DND-41 (cell line): ENCODE measurements around the gene JCAD.

Source experiments
- ATAC-seq: fragments of 200-7000 bp; cut with Tn5 transposase; 3 replicates; pipeline ENCODE4 v1.9.1; 2021; ENCODE audit warnings: low read depth; ENCODE audit not compliant: insufficient read depth
- DNase-seq: peaks from one replicate; pipeline ENCODE4 v3.0.0-alpha.2; 2020
- H2AFZ ChIP-seq: 2 replicates; pipeline ENCODE4 v1.6.0; 2012; ENCODE audit warnings: low read depth, low read length
- H3K27ac ChIP-seq: 2 replicates; pipeline ENCODE4 v1.5.1; 2012; ENCODE audit warnings: low read length, inconsistent platforms
- H3K27me3 ChIP-seq: fragments of 200-600 bp; sonication (generic); 2 replicates; pipeline ENCODE4 v1.6.0; 2012; ENCODE audit warnings: low read length, mild to moderate bottlenecking, inconsistent platforms; ENCODE audit not compliant: insufficient read depth, poor library complexity
- H3K36me3 ChIP-seq: 2 replicates; pipeline ENCODE4 v1.5.1; 2012; ENCODE audit warnings: low read length, inconsistent platforms; ENCODE audit not compliant: insufficient read depth
- H3K4me1 ChIP-seq: 2 replicates; pipeline ENCODE4 v1.5.1; 2012; ENCODE audit warnings: mild to moderate bottlenecking, low read length; ENCODE audit not compliant: insufficient read depth
- H3K4me2 ChIP-seq: 2 replicates; pipeline ENCODE4 v1.6.0; 2012; ENCODE audit warnings: mild to moderate bottlenecking, moderate library complexity, low read length, inconsistent platforms; ENCODE audit not compliant: insufficient read depth
- H3K4me3 ChIP-seq, 2 experiments: fragments of 200-600 bp in 1 of 2; shearing (Covaris generic) in 1 of 2; 2 replicates each; pipeline ENCODE4 v1.5.1; 2012 to 2016; ENCODE audit warnings: inconsistent platforms in 2 of 2, low read length in 2 of 2, mild to moderate bottlenecking in 2 of 2, low read depth in 1 of 2, moderate library complexity in 1 of 2
- H3K79me2 ChIP-seq: 2 replicates; pipeline ENCODE4 v1.6.0; 2012; ENCODE audit warnings: low read length, inconsistent platforms; ENCODE audit not compliant: insufficient read depth
- H3K9ac ChIP-seq: 2 replicates; pipeline ENCODE4 v1.6.0; 2012; ENCODE audit warnings: low read depth, mild to moderate bottlenecking, inconsistent platforms, low read length, moderate library complexity
- H3K9me3 ChIP-seq: 2 replicates; pipeline ENCODE4 v1.5.1; 2012; ENCODE audit warnings: low read length, moderate library complexity, mild to moderate bottlenecking, inconsistent platforms; ENCODE audit not compliant: insufficient read depth, severe bottlenecking
- H4K20me1 ChIP-seq: 2 replicates; pipeline ENCODE4 v1.6.0; 2012; ENCODE audit warnings: low read length; ENCODE audit not compliant: insufficient read depth
- EZH2 ChIP-seq: IDR thresholded peaks from 3 replicates; pipeline ENCODE4 v1.6.1; 2012; ENCODE audit warnings: borderline replicate concordance, low read depth, mild to moderate bottlenecking, moderate library complexity, low read length, inconsistent platforms; ENCODE audit not compliant: severe bottlenecking
- TF ChIP-seq, protein P1 (sequence below): IDR thresholded peaks from 2 replicates; pipeline ENCODE4 v1.5.1; 2012; ENCODE audit warnings: borderline replicate concordance, low read length, moderate library complexity, mild to moderate bottlenecking; ENCODE audit not compliant: poor library complexity, severe bottlenecking; ENCODE audit errors: extremely low read depth

JCAD gene

DNA sequence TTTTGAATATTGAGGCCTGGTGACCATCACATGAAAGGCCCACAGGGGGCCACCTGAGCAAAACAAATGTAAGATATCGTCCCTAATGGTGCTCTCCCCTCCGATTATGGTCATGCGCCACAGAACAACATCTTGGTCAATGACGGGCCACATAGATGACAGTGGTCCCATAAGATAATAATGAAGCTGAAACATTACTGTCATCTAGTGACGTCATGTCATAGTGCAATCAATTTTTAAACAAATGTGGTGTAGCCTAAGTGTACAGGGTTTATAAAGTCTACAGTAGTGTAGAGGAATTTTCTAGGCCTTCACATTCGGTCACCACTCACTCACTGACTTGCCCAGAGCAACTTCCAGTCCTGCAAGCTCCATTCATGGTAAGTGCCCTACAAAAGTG is 36.8 kb downstream of the JCAD start:
- Histone ChIP-seq H3K9me3 (no peaks in the 10 kb centered on the region), H2AFZ (no peak overlapping the region), H3K4me2 (no peak overlapping the region), H3K79me2 (no peaks in the 10 kb centered on the region), H4K20me1 (no peaks in the 10 kb centered on the region), H3K36me3 (no peaks in the 10 kb centered on the region), H3K27ac (no peak overlapping the region), H3K9ac (no peak overlapping the region), H3K4me3 (no peak overlapping the region), H3K4me1 (peaks cover 18% of the 10 kb centered on the region), H3K27me3 (no peaks in the 10 kb centered on the region)
- no peak for TF ChIP-seq EZH2
- TF ChIP-seq, protein P1, sequence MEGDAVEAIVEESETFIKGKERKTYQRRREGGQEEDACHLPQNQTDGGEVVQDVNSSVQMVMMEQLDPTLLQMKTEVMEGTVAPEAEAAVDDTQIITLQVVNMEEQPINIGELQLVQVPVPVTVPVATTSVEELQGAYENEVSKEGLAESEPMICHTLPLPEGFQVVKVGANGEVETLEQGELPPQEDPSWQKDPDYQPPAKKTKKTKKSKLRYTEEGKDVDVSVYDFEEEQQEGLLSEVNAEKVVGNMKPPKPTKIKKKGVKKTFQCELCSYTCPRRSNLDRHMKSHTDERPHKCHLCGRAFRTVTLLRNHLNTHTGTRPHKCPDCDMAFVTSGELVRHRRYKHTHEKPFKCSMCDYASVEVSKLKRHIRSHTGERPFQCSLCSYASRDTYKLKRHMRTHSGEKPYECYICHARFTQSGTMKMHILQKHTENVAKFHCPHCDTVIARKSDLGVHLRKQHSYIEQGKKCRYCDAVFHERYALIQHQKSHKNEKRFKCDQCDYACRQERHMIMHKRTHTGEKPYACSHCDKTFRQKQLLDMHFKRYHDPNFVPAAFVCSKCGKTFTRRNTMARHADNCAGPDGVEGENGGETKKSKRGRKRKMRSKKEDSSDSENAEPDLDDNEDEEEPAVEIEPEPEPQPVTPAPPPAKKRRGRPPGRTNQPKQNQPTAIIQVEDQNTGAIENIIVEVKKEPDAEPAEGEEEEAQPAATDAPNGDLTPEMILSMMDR: peak; percentile 44
- DNase-seq (no peak), ATAC-seq (no peak)

DNA sequence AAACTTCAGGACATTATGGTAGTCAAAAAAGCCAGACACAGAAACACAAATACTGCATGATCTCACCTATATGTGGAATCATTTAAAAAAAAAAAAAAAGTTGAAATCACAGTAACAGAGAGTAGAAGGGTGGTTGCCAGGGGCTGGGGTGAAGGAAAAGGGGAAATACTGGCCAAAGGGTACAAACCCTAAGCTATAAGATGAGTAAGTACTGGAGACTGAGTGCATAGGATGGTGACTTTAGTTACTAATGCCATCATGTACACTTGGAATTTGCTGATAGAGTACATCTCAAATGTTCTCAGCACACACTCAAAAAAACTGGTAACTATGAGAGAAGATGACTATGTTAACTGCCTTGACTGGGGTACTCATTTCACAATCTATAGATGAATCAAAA is 39.9 kb downstream of the JCAD start:
- H3K4me3 ChIP-seq: no peak overlapping the region
- H3K9ac ChIP-seq: no peak overlapping the region
- H2AFZ ChIP-seq: no peak overlapping the region
- ATAC-seq (no peak), DNase-seq (no peak)
- no peaks in the 10 kb centered on the region for H4K20me1 ChIP-seq
- H3K79me2 ChIP-seq: no peaks in the 10 kb centered on the region
- no peaks in the 10 kb centered on the region for H3K27me3 ChIP-seq
- H3K9me3 ChIP-seq: no peaks in the 10 kb centered on the region
- H3K4me2 ChIP-seq: no peak overlapping the region
- no peak overlapping the region for H3K27ac ChIP-seq
- no peaks in the 10 kb centered on the region for H3K36me3 ChIP-seq
- no peak for TF ChIP-seq EZH2
- TF ChIP-seq, protein P1: no peak
- H3K4me1 ChIP-seq: no peaks in the 10 kb centered on the region

DNA sequence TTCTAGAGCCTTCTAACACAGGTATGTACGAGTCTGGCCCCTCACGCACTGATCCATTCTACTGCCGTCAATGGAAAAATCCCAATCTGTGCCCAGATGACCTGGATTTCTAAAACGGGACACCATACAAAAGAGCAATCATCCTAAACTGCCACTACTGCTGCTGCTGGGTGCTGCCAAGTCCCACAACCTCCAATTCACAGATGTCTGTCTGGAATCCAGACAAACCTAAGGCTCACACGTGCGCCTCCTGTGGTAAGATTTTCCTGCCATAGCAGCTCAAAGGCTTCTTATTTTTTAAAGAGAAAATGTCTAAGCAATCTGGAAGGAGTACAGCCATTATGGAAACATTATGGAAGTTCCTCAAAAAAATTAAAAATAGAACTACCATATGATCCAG is 40.9 kb downstream of the JCAD start:
- H3K36me3 ChIP-seq: no peaks in the 10 kb centered on the region
- H3K27me3 ChIP-seq: no peaks in the 10 kb centered on the region
- no peak for TF ChIP-seq EZH2
- TF ChIP-seq, protein P1: no peak
- no peaks in the 10 kb centered on the region for H4K20me1 ChIP-seq
- no peaks in the 10 kb centered on the region for H3K9me3 ChIP-seq
- H3K79me2 ChIP-seq: no peaks in the 10 kb centered on the region
- no peak for ATAC-seq
- H3K9ac ChIP-seq: no peak overlapping the region
- no peak overlapping the region for H2AFZ ChIP-seq
- no peak overlapping the region for H3K4me3 ChIP-seq
- DNase-seq: no peak
- H3K4me1 ChIP-seq: no peaks in the 10 kb centered on the region
- H3K27ac ChIP-seq: no peak overlapping the region
- H3K4me2 ChIP-seq: no peak overlapping the region

DNA sequence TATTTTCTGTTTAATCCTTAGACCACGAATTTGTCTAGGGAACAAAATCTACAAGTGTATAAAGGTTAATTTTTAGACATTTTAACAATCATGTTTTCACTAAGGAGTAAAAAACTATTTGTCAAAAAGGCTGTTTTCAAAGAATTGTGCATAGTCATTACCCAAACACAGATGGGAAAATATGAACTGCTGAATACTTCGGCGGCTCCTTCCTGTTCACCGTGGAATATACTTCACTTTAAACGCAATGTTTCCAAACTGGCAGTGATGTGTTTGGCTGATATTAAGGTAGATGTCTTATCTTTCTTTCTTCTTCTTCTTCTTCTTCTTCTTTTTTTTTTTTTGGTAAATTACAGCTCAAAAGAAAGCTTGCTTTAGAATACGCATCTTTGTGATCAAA is 41.4 kb downstream of the JCAD start:
- Histone ChIP-seq H3K9ac (no peak overlapping the region), H4K20me1 (no peaks in the 10 kb centered on the region), H3K4me2 (no peak overlapping the region), H3K36me3 (no peaks in the 10 kb centered on the region), H3K79me2 (no peaks in the 10 kb centered on the region), H3K9me3 (no peaks in the 10 kb centered on the region), H3K27me3 (no peaks in the 10 kb centered on the region), H3K4me3 (no peak overlapping the region), H3K27ac (no peak overlapping the region), H2AFZ (no peak overlapping the region), H3K4me1 (no peaks in the 10 kb centered on the region)
- TF ChIP-seq, protein P1: no peak
- TF ChIP-seq EZH2: no peak
- ATAC-seq (no peak), DNase-seq (no peak)
